ENCODE data around the gene CNOT4.
A peak's percentile ranks its signal among the peaks of the same experiment; 100 is the strongest.
"Not testable (repeated sequence)": the region's sequence is repeated elsewhere in the genome, so short reads cannot be mapped to it uniquely, and the experiment has no call there.

The CNOT4 gene

DNA sequence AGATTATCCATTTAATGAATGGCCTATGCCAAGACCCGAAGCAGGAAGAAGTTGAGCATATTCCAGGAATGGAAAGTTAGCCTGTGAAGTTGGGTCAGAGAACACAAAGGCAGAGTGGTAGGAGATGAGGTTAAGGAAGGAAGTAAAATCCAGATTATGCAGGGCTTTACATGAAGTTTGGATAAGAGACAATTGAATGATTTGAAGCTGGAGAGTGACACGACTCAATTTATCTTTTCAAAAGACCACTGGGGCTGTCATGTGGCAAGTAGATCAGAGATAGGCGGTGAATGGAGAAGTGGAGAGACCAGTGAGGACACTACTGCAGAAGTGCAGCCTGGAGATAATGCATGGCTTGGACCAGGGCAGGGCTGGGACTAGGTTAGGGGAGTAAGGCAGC, 7.2 kb upstream of the CNOT4 start:
- no peak for DNase-seq

DNA sequence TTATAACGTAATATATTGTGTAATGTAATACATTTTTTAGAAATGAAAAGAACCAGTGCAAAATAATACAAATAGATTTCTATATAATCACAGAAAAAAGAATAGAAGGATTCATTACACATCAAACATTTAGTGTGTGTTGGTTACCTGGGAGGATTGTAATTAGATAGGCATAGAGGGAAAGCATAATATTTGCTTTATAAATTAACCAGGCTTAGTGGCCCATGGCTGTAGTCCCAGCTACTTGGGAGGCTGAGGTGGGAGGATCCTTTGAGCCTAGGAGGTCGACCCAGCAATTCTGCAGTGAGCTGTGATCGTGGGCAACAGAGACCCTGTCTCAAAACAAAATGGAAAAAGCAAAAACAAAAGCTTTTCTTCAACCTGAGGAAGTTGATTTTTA, 5.0 kb upstream of the CNOT4 start:
- no peak for DNase-seq

DNA sequence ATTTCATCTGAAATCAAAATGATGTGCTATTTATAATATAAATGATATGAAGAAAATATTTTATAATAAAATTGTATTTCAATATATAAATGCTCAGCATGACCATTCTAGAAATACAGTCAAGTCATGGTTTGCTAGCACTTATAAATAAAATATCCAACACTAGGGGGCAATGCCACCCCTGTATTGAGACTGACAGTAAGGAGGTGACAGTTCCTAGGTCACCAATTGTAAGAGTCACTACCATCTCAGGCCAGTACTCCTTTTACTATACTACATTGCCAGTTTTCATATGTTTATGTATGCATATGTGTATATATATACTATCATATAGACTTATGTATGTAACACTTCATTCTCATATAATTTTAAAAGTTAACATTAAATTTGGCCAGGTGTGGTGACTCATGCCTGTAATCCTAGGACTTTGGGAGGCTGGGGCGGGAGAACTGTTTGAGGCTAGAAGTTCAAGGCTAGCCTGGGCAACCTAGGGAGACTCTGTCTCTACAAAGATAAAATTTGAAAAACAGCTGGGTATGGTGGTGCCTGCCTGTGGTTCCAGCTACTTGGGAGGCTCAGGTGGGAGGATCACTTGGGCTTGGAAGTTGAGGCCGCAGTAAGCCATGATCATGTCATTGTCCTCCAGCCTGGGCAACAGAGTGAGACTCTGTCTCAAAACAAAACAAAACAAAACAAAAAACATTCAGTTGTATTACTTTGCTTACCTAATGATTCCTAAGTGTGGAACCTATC, 2.4 kb upstream of the CNOT4 start:
- no peak for DNase-seq

DNA sequence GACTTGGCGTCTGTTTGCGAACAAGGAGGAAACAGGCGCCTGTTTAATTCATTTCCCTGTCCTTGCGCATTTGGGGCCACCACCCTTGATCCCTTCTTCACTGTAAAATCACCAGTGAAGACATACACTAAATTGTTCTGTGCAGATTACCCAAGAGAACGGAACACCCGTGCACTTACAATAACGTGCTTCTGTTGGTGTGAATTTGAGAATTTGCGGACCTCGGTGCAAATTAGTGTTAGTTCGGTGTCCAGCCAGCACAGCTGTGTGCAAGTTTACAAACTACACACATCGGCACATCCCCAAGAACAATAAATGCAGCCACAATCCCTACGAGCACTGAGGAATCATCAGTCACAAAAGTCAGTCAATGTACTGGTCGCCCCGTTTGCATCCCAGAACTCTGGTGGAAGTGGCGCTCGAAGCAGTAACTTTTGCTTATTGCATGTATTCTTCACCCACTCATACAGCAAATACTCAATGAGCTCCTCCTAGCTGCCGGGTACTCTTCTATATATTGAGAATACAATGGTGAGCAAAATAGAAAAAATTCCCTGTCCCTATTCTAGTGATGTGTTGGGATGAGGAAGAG, 786 bp upstream of the CNOT4 start:
- DNase-seq: no peak

- no peak for DNase-seq
Measured at GRCh38 chr7:135509589-135509838, 388 bp downstream of the CNOT4 start.

GRCh38 chr7:135508883-135509588, 866 bp downstream of the CNOT4 start:
- peak; percentile 69 for DNase-seq

DNA sequence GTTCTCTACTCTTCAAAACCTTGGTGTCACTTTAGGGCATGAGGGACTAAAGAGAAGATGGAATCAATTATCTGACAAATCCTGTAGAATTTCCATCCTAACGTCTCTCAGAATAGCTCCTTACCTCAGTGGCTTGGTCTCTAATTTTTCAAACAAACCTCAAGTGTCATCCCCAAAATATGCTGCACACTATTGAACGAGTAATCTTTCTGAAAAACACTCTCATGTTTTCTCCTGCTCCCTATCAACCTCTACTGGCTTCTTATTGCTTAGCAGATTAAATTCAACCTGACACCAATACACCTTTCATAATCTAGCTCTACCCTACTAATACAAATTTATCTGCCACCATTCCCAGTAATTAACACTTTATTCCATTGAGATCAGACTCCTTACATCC, 8.5 kb downstream of the CNOT4 start:
- no peak for DNase-seq

GRCh38 chr7:135499818-135500217, 10.1 kb downstream of the CNOT4 start:
- DNase-seq: no peak

GRCh38 chr7:135497161-135497560, 12.7 kb downstream of the CNOT4 start:
- not testable (repeated sequence) for DNase-seq

DNA sequence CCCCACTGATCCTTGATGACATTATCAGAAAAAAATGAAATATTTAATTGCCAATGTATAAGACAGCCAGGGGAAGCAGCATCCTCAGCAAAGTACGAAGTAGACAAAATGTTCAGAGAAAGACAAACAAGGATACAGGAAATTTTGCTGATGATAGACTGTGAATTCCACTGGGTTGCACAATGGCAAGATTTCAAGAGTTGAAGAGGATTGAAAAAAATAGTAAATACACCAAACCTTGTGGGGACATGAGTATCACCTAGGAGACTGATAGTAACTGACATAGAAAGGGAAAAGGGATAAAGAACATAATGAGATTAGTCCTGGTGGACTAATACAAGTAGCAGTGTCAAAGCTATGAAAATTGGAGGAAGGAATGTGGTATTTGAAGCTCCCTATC, 16.5 kb downstream of the CNOT4 start:
- no peak for DNase-seq

DNA sequence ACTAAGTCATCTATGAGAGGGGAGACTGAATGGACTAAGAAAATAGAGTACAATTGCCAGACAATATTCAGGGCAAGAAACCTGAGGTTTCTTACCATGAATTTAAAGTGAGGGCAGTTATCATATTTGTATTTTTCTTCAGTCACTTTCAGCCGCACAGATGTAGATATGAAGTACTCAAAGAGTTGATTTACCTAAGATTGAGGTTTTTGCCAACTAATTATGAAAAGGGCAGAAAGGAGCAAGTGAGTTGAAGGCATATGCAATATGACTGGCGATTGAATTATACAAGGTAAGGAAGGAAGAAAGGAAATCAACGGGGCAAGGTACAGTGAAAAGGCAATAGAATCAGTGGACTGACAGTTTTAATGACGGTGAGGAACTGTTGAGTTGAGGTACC, 17.8 kb downstream of the CNOT4 start:
- DNase-seq: no peak

- DNase-seq: no peak
Measured at GRCh38 chr7:135490783-135491182, 19.1 kb downstream of the CNOT4 start.

- no peak for DNase-seq
Measured at GRCh38 chr7:135489791-135490190, 20.1 kb downstream of the CNOT4 start.

DNA sequence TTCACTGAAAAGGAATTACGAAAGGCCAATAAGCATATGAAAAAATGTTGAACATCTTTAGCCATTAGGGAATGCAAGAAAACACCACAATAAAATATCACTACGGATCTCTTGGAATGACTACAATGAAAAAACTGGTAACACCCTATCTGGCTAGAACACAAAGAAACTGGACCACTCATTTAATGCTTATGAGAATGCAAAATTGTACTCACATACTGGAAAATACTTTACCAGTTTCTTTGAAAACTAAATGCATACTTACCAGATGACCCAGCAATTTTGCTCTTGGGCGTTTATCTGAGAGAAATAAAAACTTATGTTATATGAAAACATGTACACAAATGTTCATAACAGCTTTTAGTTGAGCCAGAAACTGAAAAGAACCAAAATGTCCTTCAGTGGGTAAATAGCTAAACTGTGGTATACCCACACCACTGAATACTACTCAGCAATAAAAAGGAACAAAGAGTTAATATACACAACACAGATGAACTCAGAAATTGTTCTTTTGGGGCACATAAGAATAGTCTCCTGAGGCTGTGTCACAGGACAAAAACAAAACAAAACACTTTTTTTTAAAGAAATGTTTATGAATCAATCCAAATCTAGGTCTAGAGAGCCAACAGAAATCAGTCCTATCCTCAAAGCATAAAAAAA, 23.5 kb downstream of the CNOT4 start:
- DNase-seq: no peak

DNA sequence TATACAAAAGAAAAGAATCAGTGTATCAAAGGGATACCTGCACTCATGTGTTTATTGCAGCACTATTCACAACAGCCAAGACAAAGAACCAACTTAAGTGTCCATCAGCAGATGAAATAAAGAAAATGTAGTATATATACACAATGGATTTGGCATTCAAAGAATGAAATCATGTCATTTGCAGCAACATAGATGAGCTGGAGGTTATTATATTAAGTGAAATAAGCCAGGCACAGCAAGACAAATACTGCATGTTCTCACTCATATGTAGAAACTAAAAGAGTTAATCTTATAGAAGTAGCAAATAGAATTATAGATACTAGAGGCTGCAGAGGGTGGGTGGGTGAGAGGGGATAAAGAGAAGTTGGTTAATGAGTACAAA, 28.3 kb downstream of the CNOT4 start:
- no peak for DNase-seq

DNA sequence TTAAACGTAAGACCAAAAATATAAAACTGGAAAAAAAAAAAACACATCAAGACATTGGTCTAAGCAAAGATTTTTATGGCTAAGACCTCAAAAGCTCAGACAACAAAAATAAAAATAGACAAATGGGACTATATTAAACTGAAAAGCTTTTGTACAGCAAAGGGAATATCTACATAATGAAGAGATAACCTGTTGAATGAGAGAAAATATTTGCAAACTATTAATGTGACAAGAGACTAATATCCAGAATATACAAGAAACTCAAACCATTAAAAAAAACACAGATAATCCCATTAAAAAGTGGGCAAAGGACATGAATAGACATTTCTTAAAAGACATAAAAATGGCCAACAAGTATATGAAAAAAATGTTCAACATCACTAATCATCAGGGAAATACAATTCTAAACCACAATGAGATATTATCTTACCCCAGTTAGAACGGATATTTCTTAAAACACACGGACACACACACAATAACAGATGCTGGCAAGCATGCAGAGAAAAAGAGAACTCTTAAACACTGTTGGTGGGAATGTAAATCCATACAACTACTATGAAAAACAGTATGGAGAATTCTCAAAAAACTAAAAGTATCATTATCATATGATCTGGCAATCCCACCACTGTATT, 28.8 kb downstream of the CNOT4 start:
- no peak for DNase-seq

GRCh38 chr7:135475521-135475920, 34.4 kb downstream of the CNOT4 start:
- no peak for DNase-seq

DNA sequence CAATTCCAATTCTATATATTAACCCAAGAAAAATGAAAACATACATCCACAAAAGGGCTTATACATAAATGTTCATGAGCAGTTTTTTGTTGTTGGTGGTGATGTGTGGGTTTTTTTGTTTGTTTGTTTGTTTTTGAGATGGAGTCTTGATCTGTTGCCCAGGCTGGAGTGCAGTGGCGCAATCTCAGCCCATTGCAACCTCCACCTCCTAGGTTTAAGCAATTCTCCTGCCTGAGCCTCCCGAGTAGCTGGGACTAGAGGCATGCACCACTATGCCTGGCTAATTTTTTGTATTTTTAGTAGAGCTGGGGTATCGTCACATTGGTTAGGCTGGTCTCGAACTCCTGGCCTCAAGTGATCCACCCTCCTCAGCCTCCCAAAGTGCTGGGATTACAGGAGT, 40.2 kb downstream of the CNOT4 start:
- DNase-seq: not testable (repeated sequence)

DNA sequence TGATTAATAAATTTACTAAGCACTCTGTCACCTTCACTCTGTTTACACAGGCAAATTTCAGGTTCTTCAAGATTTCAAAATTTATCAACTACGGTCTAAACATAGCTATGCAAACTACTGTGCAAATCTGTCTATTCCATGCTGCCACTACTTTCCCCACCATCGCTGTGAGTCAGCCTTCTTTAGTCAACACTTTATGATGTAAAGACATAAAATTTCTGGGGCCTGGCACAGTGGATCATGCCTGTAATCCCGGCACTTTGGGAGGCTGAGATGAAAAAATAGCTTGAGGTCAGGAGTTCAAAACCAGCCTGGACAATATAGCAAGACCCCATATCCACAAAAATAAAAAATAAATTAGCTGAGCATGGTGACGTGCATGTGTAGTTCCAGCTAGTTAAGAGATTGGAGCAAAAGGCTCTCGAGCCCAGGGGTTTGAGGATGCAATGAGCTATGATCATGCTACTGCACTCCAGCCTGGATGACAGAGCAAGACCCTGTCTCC, 42.6 kb downstream of the CNOT4 start:
- no peak for DNase-seq

- DNase-seq: no peak
Measured at GRCh38 chr7:135466442-135467206, 43.3 kb downstream of the CNOT4 start.

GRCh38 chr7:135463908-135464307, 46.0 kb downstream of the CNOT4 start:
- no peak for DNase-seq

DNA sequence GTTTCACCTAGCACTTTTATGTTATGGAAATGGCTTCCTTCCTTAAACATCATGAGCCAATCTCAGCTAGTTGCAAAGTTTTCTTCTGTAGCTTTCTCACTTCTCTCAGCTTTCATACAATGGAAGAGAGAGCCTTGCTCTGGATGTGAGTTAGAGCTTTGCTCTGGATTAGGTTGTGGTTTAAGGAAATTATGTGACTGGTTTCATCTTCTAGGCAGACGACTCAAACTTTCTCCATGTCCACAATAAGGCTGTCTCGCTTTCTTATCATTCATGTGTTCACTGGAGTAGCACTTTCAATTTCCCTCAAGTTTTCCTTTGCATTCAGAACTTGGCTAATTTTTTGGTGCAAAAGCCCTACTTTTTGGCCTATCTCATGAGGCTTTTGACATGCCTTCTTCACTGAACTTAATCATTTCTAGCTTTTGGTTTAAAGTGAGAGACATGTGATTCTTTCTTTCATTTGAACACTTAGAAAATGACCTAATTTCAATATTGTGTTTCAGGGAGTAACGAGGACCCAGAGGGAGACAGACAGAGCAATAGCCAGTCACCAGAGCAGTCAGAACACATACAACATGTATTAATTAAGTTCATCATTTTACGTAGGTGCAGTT, 49.8 kb downstream of the CNOT4 start:
- no peak for DNase-seq

Measured in right kidney (tissue), 1 donor.